UCSD-AML1 (cell line): ENCODE measurements around the gene MAP2K5.

Experiments
- DNase-seq: peaks from one replicate; lab custom pipeline; 2025; ENCODE audit not compliant: unreplicated experiment; lab: John Stamatoyannopoulos, UW

MAP2K5 gene

GRCh38 chr15:67852418-67852817, 309.9 kb downstream of the MAP2K5 start:
- no peak for DNase-seq

- no peak for DNase-seq
These were observed 311.0 kb downstream of the MAP2K5 start for GRCh38 chr15:67853454-67853853.

- DNase-seq = no peak
These were observed 311.9 kb downstream of the MAP2K5 start for GRCh38 chr15:67854358-67854757.

GRCh38 chr15:67855842-67856241, 313.3 kb downstream of the MAP2K5 start:
- DNase-seq = no peak
